Mononuclear cell (primary cell): ENCODE data around the gene XNDC1N. TPM values are rescaled to one million over a fixed set of nuclear protein-coding genes. Genes with fewer than 3 reads are reported as not detected.
"Not testable (repeated sequence)": the region's sequence is repeated elsewhere in the genome, so short reads cannot be mapped to it uniquely, and the experiment has no call there.

Experiments used
- H3K27me3 ChIP-seq: 2 replicates; pipeline ENCODE4 v1.6.0; 2011; ENCODE audit warnings: low read length, control low read depth; ENCODE audit not compliant: insufficient read depth
- H3K4me1 ChIP-seq: 2 replicates; pipeline ENCODE4 v1.5.1; 2011; ENCODE audit warnings: mild to moderate bottlenecking, low read length, control low read depth; ENCODE audit not compliant: insufficient read depth
- H3K4me3 ChIP-seq: 2 replicates; pipeline ENCODE4 v1.5.1; 2011; ENCODE audit warnings: mild to moderate bottlenecking, low read length, moderate library complexity
- H3K9me3 ChIP-seq: 2 replicates; pipeline ENCODE4 v1.5.1; 2011; ENCODE audit warnings: low read depth, mild to moderate bottlenecking, control low read depth, low read length
- total RNA-seq: library from RNA; depleted of rRNA; stranded (reverse); fragments of >200 nt; gene quantifications from one replicate; pipeline ENCODE4 v1.2.3, GENCODE V29; 2012

The XNDC1N gene
- total RNA-seq, 1 donor, result 10.3 TPM

- Histone ChIP-seq H3K4me3 (no peak overlapping the region), H3K9me3 (no peaks in the 10 kb centered on the region), H3K27me3 (no peaks in the 10 kb centered on the region), H3K4me1 (no peaks in the 10 kb centered on the region)
These were observed 12.3 kb upstream of the XNDC1N start for GRCh38 chr11:71940561-71941219.

- Histone ChIP-seq H3K4me1 (peaks cover 4% of the 10 kb centered on the region), H3K4me3 (no peak overlapping the region), H3K9me3 (no peaks in the 10 kb centered on the region), H3K27me3 (no peaks in the 10 kb centered on the region)
These were observed 9.4 kb upstream of the XNDC1N start for GRCh38 chr11:71937826-71938225.

- Histone ChIP-seq H3K4me1 (peaks cover 4% of the 10 kb centered on the region), H3K4me3 (no peak overlapping the region), H3K27me3 (no peaks in the 10 kb centered on the region), H3K9me3 (no peaks in the 10 kb centered on the region)
These were observed 8.4 kb upstream of the XNDC1N start for GRCh38 chr11:71936825-71937224.

- Histone ChIP-seq H3K4me1 (peaks cover 5% of the 10 kb centered on the region), H3K27me3 (no peaks in the 10 kb centered on the region), H3K9me3 (no peaks in the 10 kb centered on the region), H3K4me3 (no peak overlapping the region)
These were observed 7.0 kb upstream of the XNDC1N start for GRCh38 chr11:71935338-71935925.

GRCh38 chr11:71934213-71934612 is 5.8 kb upstream of the XNDC1N start:
- no peaks in the 10 kb centered on the region for H3K27me3 ChIP-seq
- H3K9me3 ChIP-seq, result no peaks in the 10 kb centered on the region
- H3K4me3 ChIP-seq, result no peak overlapping the region
- peaks cover 17% of the 10 kb centered on the region for H3K4me1 ChIP-seq

GRCh38 chr11:71933141-71933933 is 4.9 kb upstream of the XNDC1N start:
- Histone ChIP-seq H3K9me3 (no peaks in the 10 kb centered on the region), H3K4me3 (no peak overlapping the region), H3K4me1 (peaks cover 19% of the 10 kb centered on the region), H3K27me3 (no peaks in the 10 kb centered on the region)

- Histone ChIP-seq H3K4me3 (no peak overlapping the region), H3K9me3 (no peaks in the 10 kb centered on the region), H3K4me1 (peaks cover 29% of the 10 kb centered on the region), H3K27me3 (no peaks in the 10 kb centered on the region)
These were observed 2.8 kb upstream of the XNDC1N start for GRCh38 chr11:71931245-71931602.

- Histone ChIP-seq H3K4me3 (no peak overlapping the region), H3K9me3 (no peaks in the 10 kb centered on the region), H3K27me3 (no peaks in the 10 kb centered on the region), H3K4me1 (peaks cover 29% of the 10 kb centered on the region)
These were observed 2.3 kb upstream of the XNDC1N start for GRCh38 chr11:71930556-71931244.

GRCh38 chr11:71929491-71929890 is 1.1 kb upstream of the XNDC1N start:
- no peaks in the 10 kb centered on the region for H3K27me3 ChIP-seq
- peaks cover 29% of the 10 kb centered on the region for H3K4me1 ChIP-seq
- H3K9me3 ChIP-seq, result no peaks in the 10 kb centered on the region
- H3K4me3 ChIP-seq, result peak overlapping the region; percentile 72

GRCh38 chr11:71928737-71929443 is 496 bp upstream of the XNDC1N start, which contains the start of gene RNF121:
TSS of gene RNF121 (plus strand) at chr11:71929046. CDS start at chr11:71929062, 16 bp downstream.
- H3K27me3 ChIP-seq, result no peaks in the 10 kb centered on the region
- H3K4me3 ChIP-seq, result peak within 1 kb of the TSS; percentile 72
- H3K9me3 ChIP-seq, result no peaks in the 10 kb centered on the region
- H3K4me1 ChIP-seq, result peaks cover 26% of the 10 kb centered on the region

GRCh38 chr11:71917646-71918140 is 10.7 kb downstream of the XNDC1N start:
- Histone ChIP-seq H3K4me3 (no peak overlapping the region), H3K4me1 (no peaks in the 10 kb centered on the region), H3K9me3 (no peaks in the 10 kb centered on the region), H3K27me3 (no peaks in the 10 kb centered on the region)

GRCh38 chr11:71914617-71915189 is 13.7 kb downstream of the XNDC1N start:
- H3K27me3 ChIP-seq, result no peaks in the 10 kb centered on the region
- no peaks in the 10 kb centered on the region for H3K9me3 ChIP-seq
- H3K4me1 ChIP-seq, result no peaks in the 10 kb centered on the region
- H3K4me3 ChIP-seq, result no peak overlapping the region

GRCh38 chr11:71913756-71914526 is 14.5 kb downstream of the XNDC1N start:
- no peaks in the 10 kb centered on the region for H3K4me1 ChIP-seq
- no peaks in the 10 kb centered on the region for H3K27me3 ChIP-seq
- H3K4me3 ChIP-seq, result no peak overlapping the region
- H3K9me3 ChIP-seq, result no peaks in the 10 kb centered on the region

- H3K27me3 ChIP-seq, H3K9me3 ChIP-seq, H3K4me1 ChIP-seq, H3K4me3 ChIP-seq: not testable (repeated sequence)
These were observed 16.4 kb downstream of the XNDC1N start for GRCh38 chr11:71911986-71912340.
